SK-N-SH (cell line): Measurements from ENCODE around the gene KCNH8. TPM values are rescaled to one million over a fixed set of nuclear protein-coding genes. Genes with fewer than 3 reads are reported as not detected.

Source experiments
- CTCF ChIA-PET: fragments of 300-600, 350-600 bp; formaldehyde crosslinking; extraction: SDS; loops from one replicate; lab custom pipeline; 2021; lab: Yijun Ruan, JAX
- POLR2A ChIA-PET: fragments of 350-600 bp; sonication (Branson Sonifier 250); formaldehyde crosslinking; extraction: SDS; loops from one replicate; lab custom pipeline; 2020; ENCODE audit warnings: antibody characterized with exemption, inconsistent platforms; lab: Yijun Ruan, JAX
- DNase-seq: peaks from one replicate; pipeline ENCODE4 v3.0.0; 2012
- H2AFZ ChIP-seq: fragments of 200-600 bp; sonication (generic); 2 replicates; pipeline ENCODE4 v1.8.1; 2016; ENCODE audit warnings: antibody characterized with exemption, mild to moderate bottlenecking, low read depth
- H3F3A ChIP-seq: fragments of 200-600 bp; sonication (generic); replicated peaks from 2 replicates; pipeline ENCODE3; 2016; ENCODE audit warnings: antibody characterized with exemption, mild to moderate bottlenecking; ENCODE audit not compliant: insufficient read depth
- H3K27ac ChIP-seq, 2 experiments: fragments of 200-500 bp in 1 of 2; fragments of 200-600 bp in 1 of 2; sonication (Bioruptor generic) in 1 of 2; sonication (generic), shearing (Covaris generic) in 1 of 2; 2 replicates each; pipeline versions ENCODE4 v1.5.1 to v1.6.1; 2014 to 2016; ENCODE audit warnings: low read depth in 2 of 2, inconsistent platforms in 1 of 2, low read length in 1 of 2, mild to moderate bottlenecking in 1 of 2, mixed read lengths in 1 of 2
- H3K27me3 ChIP-seq: fragments of 200-600 bp; sonication (generic), shearing (Covaris generic); 2 replicates; pipeline ENCODE4 v1.6.1; 2016; ENCODE audit warnings: mixed run types; ENCODE audit not compliant: insufficient read depth
- H3K36me3 ChIP-seq, 2 experiments: fragments of 200-500 bp in 1 of 2; fragments of 200-600 bp in 1 of 2; sonication (Bioruptor generic) in 1 of 2; sonication (generic) in 1 of 2; replicated peaks in 1 of 2; 2 replicates each; pipeline versions ENCODE3 to v1.5.1; 2014 to 2016; ENCODE audit warnings: low read length in 1 of 2, mild to moderate bottlenecking in 1 of 2; ENCODE audit not compliant: insufficient read depth in 2 of 2, control insufficient read depth in 1 of 2
- H3K4me1 ChIP-seq, 2 experiments: fragments of 200-500 bp in 1 of 2; fragments of 200-600 bp in 1 of 2; sonication (Bioruptor generic) in 1 of 2; sonication (generic), shearing (Covaris generic) in 1 of 2; 2 replicates each; pipeline versions ENCODE4 v1.5.1 to v1.6.1; 2014 to 2016; ENCODE audit warnings: low read depth in 1 of 2, low read length in 1 of 2, mixed run types in 1 of 2; ENCODE audit not compliant: insufficient read depth in 2 of 2, control insufficient read depth in 1 of 2
- H3K4me2 ChIP-seq: fragments of 200-600 bp; sonication (generic), shearing (Covaris generic); 2 replicates; pipeline ENCODE4 v1.6.1; 2017; ENCODE audit warnings: mixed run types
- H3K4me3 ChIP-seq, 2 experiments: fragments of 200-500 bp in 1 of 2; fragments of 200-600 bp in 1 of 2; sonication (Bioruptor generic) in 1 of 2; sonication (generic), shearing (Covaris generic) in 1 of 2; 2 replicates each; pipeline versions ENCODE4 v1.5.1 to v1.8.1; 2014 to 2016; ENCODE audit warnings: low read depth in 2 of 2, inconsistent platforms in 1 of 2, low read length in 1 of 2, mild to moderate bottlenecking in 1 of 2, mixed read lengths in 1 of 2, moderate library complexity in 1 of 2
- H3K79me2 ChIP-seq: fragments of 200-600 bp; sonication (generic); 2 replicates; pipeline ENCODE4 v1.8.1; 2017; ENCODE audit warnings: mild to moderate bottlenecking; ENCODE audit not compliant: insufficient read depth
- H3K9ac ChIP-seq: fragments of 200-600 bp; sonication (generic); 2 replicates; pipeline ENCODE4 v1.6.1; 2017; ENCODE audit warnings: mixed run types
- H3K9me2 ChIP-seq: fragments of 200-600 bp; sonication (generic); 2 replicates; pipeline ENCODE4 v1.6.1; 2017; ENCODE audit warnings: mixed run types
- H3K9me3 ChIP-seq: fragments of 200-600 bp; sonication (generic); 2 replicates; pipeline ENCODE4 v1.6.1; 2017; ENCODE audit warnings: mixed run types, mild to moderate bottlenecking, moderate library complexity
- H4K20me1 ChIP-seq: fragments of 200-600 bp; sonication (generic); 2 replicates; pipeline ENCODE4 v1.6.1; 2017; ENCODE audit warnings: mild to moderate bottlenecking, mixed run types; ENCODE audit not compliant: insufficient read depth
- CHD2 ChIP-seq: fragments of 150-350 bp; IDR thresholded peaks from 2 replicates; pipeline ENCODE4 v1.6.1; 2018; ENCODE audit warnings: low read length; ENCODE audit not compliant: partially characterized antibody
- CTCF ChIP-seq: fragments of 200-600 bp; sonication (generic); IDR thresholded peaks from 2 replicates; pipeline ENCODE4 v1.6.1; 2017; ENCODE audit warnings: antibody characterized with exemption, mild to moderate bottlenecking, moderate library complexity
- ELF1 ChIP-seq: IDR thresholded peaks from 2 replicates; pipeline ENCODE4 v1.4.0; 2012
- EP300 ChIP-seq, 2 experiments: IDR thresholded peaks; 2 replicates each; pipeline versions ENCODE4 v1.4.0 to v1.6.1; 2012; ENCODE audit warnings: borderline replicate concordance in 1 of 2, low read depth in 1 of 2, low read length in 1 of 2
- EZH2phosphoT487 ChIP-seq: fragments of 200-600 bp; sonication (generic); IDR thresholded peaks from 2 replicates; pipeline ENCODE4 v1.6.1; 2017; ENCODE audit warnings: low read depth, mixed run types, mild to moderate bottlenecking, antibody characterized with exemption, moderate library complexity, borderline replicate concordance
- FOSL2 ChIP-seq: IDR thresholded peaks from 2 replicates; pipeline ENCODE4 v1.4.0; 2012; ENCODE audit warnings: low read depth, mild to moderate bottlenecking, moderate library complexity, borderline replicate concordance
- FOXM1 ChIP-seq: IDR thresholded peaks from 2 replicates; pipeline ENCODE4 v1.4.0; 2012; ENCODE audit warnings: low read depth, mild to moderate bottlenecking
- GABPA ChIP-seq: IDR thresholded peaks from 2 replicates; pipeline ENCODE4 v1.4.0; 2012; ENCODE audit warnings: low read depth, mild to moderate bottlenecking
- IRF3 ChIP-seq: fragments of 150-350 bp; IDR thresholded peaks from 2 replicates; pipeline ENCODE4 v1.6.1; 2016; ENCODE audit warnings: mild to moderate bottlenecking, low read depth, low read length
- MXI1 ChIP-seq: IDR thresholded peaks from 2 replicates; pipeline ENCODE4 v1.6.1; 2012; ENCODE audit warnings: mild to moderate bottlenecking, low read depth, low read length, improper control_type of control experiment
- PBX3 ChIP-seq: IDR thresholded peaks from 2 replicates; pipeline ENCODE4; 2012
- POLR2AphosphoS5 ChIP-seq: IDR thresholded peaks from 2 replicates; pipeline ENCODE4 v1.6.1; 2012; ENCODE audit warnings: low read depth, low read length
- RAD21 ChIP-seq: IDR thresholded peaks from 2 replicates; pipeline ENCODE4 v1.6.1; 2012; ENCODE audit warnings: mild to moderate bottlenecking, low read length
- REST ChIP-seq: IDR thresholded peaks from 2 replicates; pipeline ENCODE4 v1.6.1; 2012; ENCODE audit warnings: mild to moderate bottlenecking, low read depth, low read length, moderate library complexity
- RFX5 ChIP-seq: IDR thresholded peaks from 2 replicates; pipeline ENCODE4 v1.6.1; 2012; ENCODE audit warnings: mild to moderate bottlenecking, improper control_type of control experiment, low read length
- SIN3A ChIP-seq: IDR thresholded peaks from 2 replicates; pipeline ENCODE4 v1.6.1; 2012; ENCODE audit warnings: low read depth, mild to moderate bottlenecking, low read length, moderate library complexity, borderline replicate concordance
- TEAD4 ChIP-seq: IDR thresholded peaks from 2 replicates; pipeline ENCODE4 v1.4.0; 2012; ENCODE audit warnings: mild to moderate bottlenecking, borderline replicate concordance; ENCODE audit not compliant: insufficient read depth
- USF1 ChIP-seq: IDR thresholded peaks from 2 replicates; pipeline ENCODE4 v1.4.0; 2012; ENCODE audit warnings: low read depth, borderline replicate concordance
- USF2 ChIP-seq: fragments of 150-350 bp; IDR thresholded peaks from 2 replicates; pipeline ENCODE4 v1.6.1; 2017; ENCODE audit warnings: antibody characterized with exemption, low read length, low read depth, borderline replicate concordance
- WGBS: methylation state at CpG from one replicate; pipeline ENCODE4 v1.1.6; 2017; ENCODE audit warnings: low lambda C conversion rate; 5-methylcytosine and 5-hydroxymethylcytosine counted together
- polyA plus RNA-seq, 3 experiments: library from polyadenylated mRNA; depleted of rRNA; stranded (reverse); fragments of >200 nt; gene quantifications; 2 replicates each; pipeline ENCODE4 v1.2.3, GENCODE V29; 2012

The KCNH8 gene
- polyA plus RNA-seq, 1 of the 3 experiments (the other 2 are of a cell fraction) = 0.05 TPM

- Histone ChIP-seq H3K9me3 (no peaks in the 10 kb centered on the region), H3K4me1 (no peaks in the 10 kb centered on the region), H3K4me2 (no peak overlapping the region), H4K20me1 (no peaks in the 10 kb centered on the region), H3F3A (no peaks in the 10 kb centered on the region), H3K9ac (no peak overlapping the region), H3K4me3 (no peak overlapping the region), H3K27ac (no peak overlapping the region), H3K9me2 (no peaks in the 10 kb centered on the region), H3K79me2 (no peaks in the 10 kb centered on the region), H2AFZ (no peak overlapping the region), H3K27me3 (no peaks in the 10 kb centered on the region), H3K36me3 (no peaks in the 10 kb centered on the region)
- DNase-seq = no peak
- TF ChIP-seq FOSL2 (no peak), CTCF (no peak), CHD2 (no peak), FOXM1 (no peak), TEAD4 (no peak), EP300 (IDR thresholded peaks at IDR 0.05; ENCODE audit: borderline replicate concordance in 1 of 2, low read depth in 1 of 2, low read length in 1 of 2) (no peak), USF1 (no peak), RAD21 (no peak), MXI1 (no peak), EZH2phosphoT487 (no peak), PBX3 (no peak)
- ChIA-PET POLR2A (no interaction called here), CTCF (interaction anchor here (1.6 kb wide), 1 partner anchor 13 kb away, joined by 3 read pairs; no protein-coding TSS in a partner anchor)
- 36% methylated on average over 3 of the region's 3 CpGs for WGBS
Observed at GRCh38 chr3:19457449-19457848, 309.1 kb downstream of the KCNH8 start.

- Histone ChIP-seq H3K9me3 (no peaks in the 10 kb centered on the region), H2AFZ (no peak overlapping the region), H3K79me2 (no peaks in the 10 kb centered on the region), H3K36me3 (no peaks in the 10 kb centered on the region), H3F3A (no peaks in the 10 kb centered on the region), H3K4me2 (no peak overlapping the region), H3K9me2 (no peaks in the 10 kb centered on the region), H3K27ac (no peak overlapping the region), H3K27me3 (no peaks in the 10 kb centered on the region), H3K4me1 (no peaks in the 10 kb centered on the region), H3K9ac (no peak overlapping the region), H4K20me1 (no peaks in the 10 kb centered on the region), H3K4me3 (no peak overlapping the region)
- no peak for DNase-seq
- CTCF ChIA-PET = no interaction called here
- POLR2A ChIA-PET = no interaction called here
- no peak for TF ChIP-seq POLR2AphosphoS5
- no peak for TF ChIP-seq IRF3
- TF ChIP-seq USF2 = no peak
- TF ChIP-seq EZH2phosphoT487 = no peak
- TF ChIP-seq RFX5 = no peak
- TF ChIP-seq TEAD4 = no peak
- TF ChIP-seq ELF1 = no peak
- no peak for TF ChIP-seq REST
- no peak for TF ChIP-seq GABPA
- TF ChIP-seq SIN3A = no peak
- no peak for TF ChIP-seq FOXM1
Observed at GRCh38 chr3:19467761-19468160, 319.5 kb downstream of the KCNH8 start.
